HG02973 (cell line): ENCODE measurements around the gene EXOC6B.

Experiments
- ATAC-seq: cut with Tn5 transposase; IDR thresholded peaks from one replicate; pipeline ENCODE4 v1.9.1; 2021; ENCODE audit warnings: moderate library complexity; ENCODE audit not compliant: unreplicated experiment

The EXOC6B gene

DNA sequence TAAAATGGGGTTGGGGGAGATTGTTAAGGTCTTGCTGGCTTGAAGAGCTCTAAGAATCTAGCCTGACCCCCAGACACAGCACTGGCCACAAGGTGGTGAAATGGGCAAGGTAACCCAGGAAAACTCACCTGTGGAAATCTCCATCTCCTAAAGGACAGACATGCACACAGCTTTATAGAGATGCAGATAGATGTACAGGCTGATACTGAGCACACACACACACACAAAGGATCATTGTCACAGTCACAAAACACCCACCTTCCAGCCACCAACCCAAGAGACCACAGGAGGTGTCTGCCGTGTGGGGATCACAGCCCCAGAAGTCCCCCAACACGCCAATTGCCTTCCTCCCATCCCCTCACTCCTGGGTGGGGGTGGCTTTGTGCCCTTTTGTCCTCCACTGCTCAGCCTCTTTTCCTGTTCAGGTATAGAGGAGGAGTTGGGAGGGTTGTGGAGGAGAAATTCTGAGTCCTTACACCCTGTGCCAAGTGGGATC lies 674.9 kb downstream of the EXOC6B start:
- ATAC-seq: no peak

- ATAC-seq: peak; percentile 72
Measured at GRCh38 chr2:72150157-72150860, 675.5 kb downstream of the EXOC6B start.

DNA sequence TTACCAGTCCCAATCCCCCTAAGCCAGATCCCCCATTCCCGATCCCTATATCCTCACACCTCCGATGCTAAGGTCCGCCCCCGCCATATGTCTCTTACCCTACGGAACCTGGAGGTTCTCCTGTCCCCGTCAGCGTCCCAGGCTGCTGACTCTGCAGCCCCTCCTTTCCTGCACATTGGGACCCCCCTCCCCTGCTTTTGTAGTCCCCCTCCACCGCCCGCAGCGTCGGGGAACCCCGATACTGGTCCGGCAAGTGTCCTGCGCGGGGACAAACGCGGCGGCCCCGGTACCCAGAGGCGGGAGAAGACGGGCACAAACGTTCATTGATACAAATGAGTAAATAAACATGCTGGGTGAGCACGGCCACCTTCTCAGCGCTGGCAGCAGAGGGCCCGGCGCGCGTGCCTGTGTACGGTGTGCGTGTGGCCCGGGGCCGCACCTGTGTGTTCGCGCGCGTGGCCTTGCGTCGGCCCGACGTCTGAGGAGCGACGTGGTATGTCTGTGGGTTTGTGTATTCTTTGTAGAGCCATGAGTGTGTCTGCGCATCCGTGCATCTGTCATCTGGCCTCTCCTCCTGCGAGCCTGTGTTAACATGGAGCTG lies 676.2 kb downstream of the EXOC6B start:
- no peak for ATAC-seq

DNA sequence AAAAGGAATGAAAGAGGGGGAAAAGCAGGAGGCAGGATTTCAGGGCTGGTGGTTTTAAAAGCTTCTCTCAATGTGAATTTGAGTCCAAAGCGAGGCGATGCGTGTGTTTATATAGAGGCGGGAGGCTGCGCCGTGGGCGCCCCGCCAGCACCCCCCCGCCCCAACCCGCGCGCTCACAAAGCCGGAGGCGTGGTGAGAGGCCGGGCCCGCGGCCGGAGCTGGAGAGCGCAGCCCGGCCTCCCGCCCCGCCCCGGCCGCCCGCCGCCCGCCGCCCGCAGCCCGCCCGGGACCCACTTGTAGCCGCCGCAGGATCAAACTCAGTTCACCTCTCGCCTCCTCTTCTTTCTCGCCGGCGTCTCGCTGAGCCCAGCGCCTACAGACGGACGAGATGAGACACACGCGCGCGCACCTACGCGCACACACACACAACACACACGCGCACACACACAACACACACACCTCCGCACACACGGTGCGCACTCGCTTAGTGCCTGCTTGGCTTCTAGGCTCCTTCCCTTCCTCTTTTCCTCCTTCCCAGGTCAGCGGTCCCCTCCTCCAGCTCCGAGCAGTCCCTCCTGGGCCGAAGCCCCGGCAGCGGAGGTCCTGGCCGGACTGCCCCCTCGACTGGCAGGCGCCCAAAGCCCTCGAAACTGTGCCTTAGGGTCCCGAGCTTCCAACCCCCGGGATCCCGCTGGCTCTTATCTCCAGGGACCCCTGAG lies 676.8 kb downstream of the EXOC6B start:
- no peak for ATAC-seq

- ATAC-seq: no peak
Measured at GRCh38 chr2:72148003-72148836, 677.6 kb downstream of the EXOC6B start.

GRCh38 chr2:72147303-72147971 lies 678.4 kb downstream of the EXOC6B start, which contains the start of gene CYP26B1:
Gene CYP26B1 (minus strand): TSS chr2:72147862. CDS start chr2:72147834, 28 bp downstream.
- no peak for ATAC-seq

DNA sequence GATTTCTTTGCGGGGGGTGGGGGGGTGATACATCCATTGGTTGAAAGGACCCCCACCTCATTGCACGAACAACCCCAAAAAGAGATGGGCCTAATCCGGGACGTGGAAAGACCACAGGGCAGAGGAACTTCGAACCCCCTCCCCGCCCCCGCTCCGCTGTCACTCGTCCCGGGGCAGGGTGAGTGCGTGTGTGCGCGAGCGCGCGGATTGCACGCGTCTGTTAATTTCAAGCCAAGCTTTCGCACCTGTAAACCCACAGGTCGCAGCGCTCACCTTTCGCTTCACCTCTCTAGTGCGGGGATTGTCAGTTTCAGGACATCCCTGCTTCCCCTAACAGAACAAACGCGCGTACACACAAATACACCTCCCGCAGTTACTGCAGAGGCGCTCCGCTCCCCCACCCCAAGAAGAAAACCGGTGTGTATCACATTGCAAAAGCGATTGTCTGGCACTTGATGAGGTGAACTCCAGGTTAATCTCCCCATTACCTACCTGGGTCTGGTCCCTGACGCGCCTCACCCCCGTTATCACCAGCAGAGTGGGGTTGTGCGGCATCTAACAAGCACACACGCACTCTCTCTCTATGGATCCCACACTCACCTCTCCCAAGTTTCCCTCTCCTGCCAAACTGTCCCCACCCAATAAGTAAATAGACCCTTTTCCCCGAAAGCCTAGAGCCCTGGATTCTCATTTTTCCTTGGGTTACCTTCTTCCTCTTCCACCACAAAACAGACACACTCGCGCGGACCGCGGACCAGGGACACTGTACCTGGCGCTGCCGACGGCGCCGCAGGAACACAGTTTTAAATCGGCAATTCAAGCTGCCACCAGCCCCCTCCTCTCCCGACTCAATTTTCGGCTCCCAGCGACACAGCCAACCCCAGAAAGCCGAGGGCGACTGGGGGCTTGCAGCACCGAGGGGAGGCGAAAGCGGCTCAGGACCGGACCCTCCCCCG lies 679.2 kb downstream of the EXOC6B start:
- ATAC-seq: no peak

GRCh38 chr2:72145658-72146329 lies 680.0 kb downstream of the EXOC6B start:
- no peak for ATAC-seq

DNA sequence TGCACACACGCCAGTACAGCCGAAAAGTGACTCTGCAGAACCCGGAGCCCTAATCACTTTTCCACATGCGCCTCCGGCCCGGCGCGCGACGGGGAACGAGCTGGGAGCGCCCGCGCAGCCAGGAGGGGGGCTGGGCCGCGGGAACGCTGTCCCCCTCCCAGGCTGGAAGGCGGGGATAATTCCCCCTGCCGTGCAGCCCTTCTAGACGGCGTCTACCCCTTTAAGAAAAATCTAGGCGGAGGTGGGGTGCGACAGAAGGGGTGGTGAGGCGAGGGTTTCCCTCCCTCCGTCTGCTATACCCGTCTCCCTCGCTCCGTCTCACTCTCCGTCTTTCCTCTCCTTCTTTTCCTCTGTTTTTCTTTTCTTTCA lies 680.6 kb downstream of the EXOC6B start:
- no peak for ATAC-seq

DNA sequence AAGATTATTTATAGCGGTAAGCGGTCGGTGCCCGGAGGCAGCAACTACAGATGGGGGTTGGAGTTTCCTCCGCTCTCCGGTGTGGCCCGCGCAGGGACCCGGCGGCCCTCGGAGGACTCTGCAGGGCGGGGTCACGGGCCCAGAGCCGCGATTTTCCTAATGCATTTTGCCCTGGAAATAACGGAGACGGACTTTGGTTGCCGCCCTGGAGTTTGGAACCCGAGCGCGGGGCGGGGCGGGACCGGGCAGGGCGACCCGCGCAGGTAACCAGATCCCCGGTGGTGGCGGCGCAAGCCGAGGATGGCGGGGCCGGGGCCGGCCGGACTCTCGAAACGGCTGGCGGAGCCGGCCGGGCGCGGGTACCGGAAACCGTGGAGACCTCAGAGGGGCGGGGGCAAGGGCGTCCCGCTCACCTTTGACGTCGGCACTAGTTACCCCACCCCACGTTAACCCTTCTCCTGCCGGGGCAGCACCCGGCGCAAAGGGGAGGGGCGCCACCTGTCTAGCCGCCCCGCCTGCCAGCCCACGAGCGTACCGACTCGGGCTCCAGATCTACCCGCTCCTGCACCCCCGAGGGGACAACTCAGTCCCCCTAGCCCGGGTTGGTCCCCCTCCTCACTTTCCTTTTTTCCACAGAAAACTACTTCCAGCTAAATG lies 681.1 kb downstream of the EXOC6B start:
- no peak for ATAC-seq

GRCh38 chr2:72144274-72144631 lies 681.6 kb downstream of the EXOC6B start:
- ATAC-seq: no peak

GRCh38 chr2:72143441-72144273 lies 682.2 kb downstream of the EXOC6B start:
- ATAC-seq: no peak

DNA sequence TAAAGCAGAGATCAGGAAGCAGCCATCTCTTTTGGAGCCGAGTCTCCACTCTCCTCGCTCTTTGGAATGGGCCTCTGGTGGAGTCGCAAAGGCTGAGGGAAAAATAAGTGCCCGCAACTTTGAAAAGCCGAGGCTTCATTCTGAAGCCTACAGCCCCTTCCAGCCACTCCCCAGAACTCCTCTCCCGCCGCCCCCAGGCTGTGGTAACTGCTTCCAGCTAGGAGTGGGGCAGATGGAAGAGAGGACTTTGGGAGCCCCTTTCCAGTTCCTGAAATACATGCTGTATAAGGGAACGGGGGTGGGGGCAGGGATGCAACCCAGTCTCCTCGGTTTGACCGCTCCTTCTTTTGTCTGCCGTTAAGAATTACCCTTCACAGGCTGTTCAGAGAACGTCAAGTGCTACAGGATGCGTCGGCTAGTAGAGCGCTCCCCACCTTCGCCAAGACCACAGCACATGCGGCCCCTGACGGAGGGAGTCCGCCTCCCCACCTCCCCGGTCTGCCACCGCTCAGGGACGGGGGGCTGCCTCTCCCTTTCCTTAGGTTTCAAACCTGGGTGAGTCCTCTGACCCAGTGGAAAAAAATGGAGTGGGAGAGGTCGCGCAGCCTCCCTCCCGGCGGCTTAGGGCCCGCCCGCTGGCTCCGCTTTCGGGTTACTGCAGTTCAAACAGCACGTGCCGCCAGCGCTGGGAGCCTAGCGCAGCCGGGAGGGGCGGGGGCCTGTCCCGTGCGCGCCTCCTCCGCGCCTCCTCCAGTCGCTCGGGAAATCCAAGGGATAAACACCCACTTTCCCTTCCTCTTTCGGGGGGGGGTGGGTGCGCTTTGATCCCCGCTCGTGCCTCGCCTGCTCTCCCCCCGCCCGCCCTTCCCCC lies 683.0 kb downstream of the EXOC6B start:
- ATAC-seq: no peak

GRCh38 chr2:72141881-72142451 lies 683.9 kb downstream of the EXOC6B start:
- no peak for ATAC-seq

- no peak for ATAC-seq
Measured at GRCh38 chr2:72141032-72141645, 684.7 kb downstream of the EXOC6B start.

DNA sequence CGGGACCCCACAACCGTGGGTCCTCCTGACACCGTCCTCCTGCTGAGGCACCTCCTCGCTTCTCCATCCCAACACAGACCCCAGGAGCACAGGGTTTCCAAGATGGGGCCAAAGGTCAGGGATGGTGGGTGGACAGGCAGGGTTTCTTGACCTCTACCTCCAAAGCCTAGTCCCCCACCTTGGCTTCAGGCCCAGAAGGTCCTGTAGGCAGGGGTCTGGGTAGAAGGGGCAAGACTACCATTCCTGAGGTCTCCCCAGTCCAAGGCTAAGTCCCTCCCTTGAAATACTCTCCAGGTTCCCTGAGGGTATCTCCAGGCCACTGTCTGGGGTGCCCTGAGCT lies 685.2 kb downstream of the EXOC6B start:
- ATAC-seq: no peak
